WERI-Rb-1 (cell line): ENCODE data around the gene HIRA.

Experiments used
- DNase-seq: peaks from one replicate; pipeline ENCODE4 v3.0.0-alpha.2; 2020
- H3K27ac ChIP-seq: fragments of 250-450 bp; sonication (Bioruptor Pico); 2 replicates; pipeline ENCODE4 v1.5.1; 2020; ENCODE audit warnings: mild to moderate bottlenecking, moderate library complexity
- H3K27me3 ChIP-seq: fragments of 250-450 bp; sonication (Bioruptor Pico); 2 replicates; pipeline ENCODE4 v1.5.1; 2021; ENCODE audit warnings: mild to moderate bottlenecking, low read depth, moderate library complexity; ENCODE audit not compliant: insufficient read depth, severe bottlenecking
- H3K36me3 ChIP-seq: fragments of 250-450 bp; sonication (Bioruptor Pico); 2 replicates; pipeline ENCODE4 v1.5.1; 2020; ENCODE audit warnings: mild to moderate bottlenecking, moderate library complexity
- H3K4me3 ChIP-seq: 2 replicates; pipeline ENCODE4 v1.5.1; 2011; ENCODE audit warnings: low read depth, mild to moderate bottlenecking, control low read depth, low read length
- H3K9me3 ChIP-seq: fragments of 250-450 bp; sonication (Bioruptor Pico); 2 replicates; pipeline ENCODE4 v1.5.1; 2021; ENCODE audit warnings: mild to moderate bottlenecking, moderate library complexity; ENCODE audit not compliant: severe bottlenecking
- TF ChIP-seq, protein P1 (sequence below): IDR thresholded peaks from 2 replicates; pipeline ENCODE4 v1.5.1; 2011; ENCODE audit warnings: low read depth, mild to moderate bottlenecking, control low read depth, inconsistent platforms, low read length

HIRA gene

DNA sequence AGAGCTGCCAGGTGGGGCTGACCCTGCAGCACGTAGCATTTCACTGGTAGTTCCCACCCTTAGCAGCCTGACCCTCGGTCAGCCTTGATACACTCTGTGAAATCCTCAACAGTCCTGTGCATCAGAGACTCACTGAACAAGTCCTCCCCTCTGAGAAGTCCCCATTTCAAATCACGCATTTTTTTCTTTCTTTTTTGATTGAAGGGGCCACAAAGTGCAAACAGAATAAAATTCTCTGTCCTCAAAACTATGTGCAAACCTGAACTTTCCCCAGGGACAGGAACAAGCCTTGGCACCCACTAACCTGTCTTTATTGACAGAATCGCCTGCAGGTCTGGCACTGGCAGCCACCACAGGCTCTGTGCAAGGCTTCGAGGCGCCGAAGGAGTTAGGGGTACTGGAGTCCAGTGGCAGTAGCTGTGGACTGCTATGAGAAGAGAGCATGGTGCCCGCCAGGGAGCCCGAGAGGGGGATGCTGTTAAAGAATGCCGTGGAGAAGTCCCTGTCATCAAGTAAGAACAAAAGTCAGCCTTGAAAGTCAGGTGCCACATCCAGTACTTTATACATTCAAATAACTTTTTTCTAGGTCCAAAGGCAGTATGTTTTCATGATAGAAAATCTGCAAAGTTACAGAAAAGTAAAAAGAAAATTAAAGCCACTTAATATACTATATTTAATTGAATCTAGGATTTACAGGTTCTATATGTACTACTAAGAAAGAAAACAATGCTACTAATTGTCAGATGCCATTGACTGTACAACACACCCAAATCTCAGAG is 53.8 kb downstream of the HIRA start:
- TF ChIP-seq, protein P1, sequence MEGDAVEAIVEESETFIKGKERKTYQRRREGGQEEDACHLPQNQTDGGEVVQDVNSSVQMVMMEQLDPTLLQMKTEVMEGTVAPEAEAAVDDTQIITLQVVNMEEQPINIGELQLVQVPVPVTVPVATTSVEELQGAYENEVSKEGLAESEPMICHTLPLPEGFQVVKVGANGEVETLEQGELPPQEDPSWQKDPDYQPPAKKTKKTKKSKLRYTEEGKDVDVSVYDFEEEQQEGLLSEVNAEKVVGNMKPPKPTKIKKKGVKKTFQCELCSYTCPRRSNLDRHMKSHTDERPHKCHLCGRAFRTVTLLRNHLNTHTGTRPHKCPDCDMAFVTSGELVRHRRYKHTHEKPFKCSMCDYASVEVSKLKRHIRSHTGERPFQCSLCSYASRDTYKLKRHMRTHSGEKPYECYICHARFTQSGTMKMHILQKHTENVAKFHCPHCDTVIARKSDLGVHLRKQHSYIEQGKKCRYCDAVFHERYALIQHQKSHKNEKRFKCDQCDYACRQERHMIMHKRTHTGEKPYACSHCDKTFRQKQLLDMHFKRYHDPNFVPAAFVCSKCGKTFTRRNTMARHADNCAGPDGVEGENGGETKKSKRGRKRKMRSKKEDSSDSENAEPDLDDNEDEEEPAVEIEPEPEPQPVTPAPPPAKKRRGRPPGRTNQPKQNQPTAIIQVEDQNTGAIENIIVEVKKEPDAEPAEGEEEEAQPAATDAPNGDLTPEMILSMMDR: no peak
- DNase-seq: no peak
- Histone ChIP-seq H3K9me3 (no peaks in the 10 kb centered on the region), H3K27me3 (no peaks in the 10 kb centered on the region), H3K36me3 (peaks cover 73% of the 10 kb centered on the region), H3K4me3 (no peak overlapping the region), H3K27ac (no peak overlapping the region)

DNA sequence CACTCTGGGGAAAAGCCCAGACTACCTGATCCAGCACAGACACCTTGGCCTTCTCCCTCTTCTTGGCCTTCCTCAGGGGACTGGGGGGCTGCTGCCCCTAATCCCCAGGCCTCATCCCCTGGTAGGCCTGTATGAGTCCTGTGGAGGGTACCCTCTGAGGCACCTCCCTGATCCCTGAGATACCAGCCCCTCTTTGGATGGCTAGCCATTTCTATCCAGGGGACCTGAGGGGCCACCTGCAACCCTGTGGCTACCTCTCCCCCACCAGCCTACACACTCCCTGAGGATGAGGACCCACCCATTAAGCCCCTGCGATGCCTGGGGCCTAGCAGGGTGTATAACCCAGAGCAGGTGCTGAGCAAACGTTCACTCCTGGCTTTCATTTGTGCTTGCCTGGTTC is 54.6 kb downstream of the HIRA start:
- no peaks in the 10 kb centered on the region for H3K27me3 ChIP-seq
- H3K9me3 ChIP-seq: no peaks in the 10 kb centered on the region
- no peak for DNase-seq
- H3K27ac ChIP-seq: no peak overlapping the region
- H3K4me3 ChIP-seq: no peak overlapping the region
- TF ChIP-seq, protein P1: no peak
- H3K36me3 ChIP-seq: peaks cover 71% of the 10 kb centered on the region

DNA sequence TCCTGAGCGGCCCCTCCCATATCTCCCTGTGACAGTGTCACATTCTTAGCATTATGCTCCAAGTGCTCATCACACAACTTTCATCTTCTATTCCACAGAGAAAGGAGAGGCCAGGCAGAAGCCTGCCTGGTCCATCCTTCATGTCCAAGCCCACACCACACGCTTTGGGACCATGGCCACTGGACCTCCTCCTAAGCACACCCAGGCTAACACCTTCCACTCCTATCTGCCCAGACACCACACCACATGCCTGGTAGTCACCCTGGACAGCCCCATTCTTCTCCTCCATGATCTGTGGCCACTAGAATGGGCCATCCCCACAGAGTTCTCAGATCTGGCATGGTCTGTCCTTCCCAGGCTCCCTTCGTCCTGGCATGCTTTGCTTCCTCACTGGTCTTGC is 55.3 kb downstream of the HIRA start:
- TF ChIP-seq, protein P1: no peak
- Histone ChIP-seq H3K36me3 (peaks cover 76% of the 10 kb centered on the region), H3K9me3 (no peaks in the 10 kb centered on the region), H3K4me3 (no peak overlapping the region), H3K27ac (no peak overlapping the region), H3K27me3 (no peaks in the 10 kb centered on the region)
- no peak for DNase-seq

DNA sequence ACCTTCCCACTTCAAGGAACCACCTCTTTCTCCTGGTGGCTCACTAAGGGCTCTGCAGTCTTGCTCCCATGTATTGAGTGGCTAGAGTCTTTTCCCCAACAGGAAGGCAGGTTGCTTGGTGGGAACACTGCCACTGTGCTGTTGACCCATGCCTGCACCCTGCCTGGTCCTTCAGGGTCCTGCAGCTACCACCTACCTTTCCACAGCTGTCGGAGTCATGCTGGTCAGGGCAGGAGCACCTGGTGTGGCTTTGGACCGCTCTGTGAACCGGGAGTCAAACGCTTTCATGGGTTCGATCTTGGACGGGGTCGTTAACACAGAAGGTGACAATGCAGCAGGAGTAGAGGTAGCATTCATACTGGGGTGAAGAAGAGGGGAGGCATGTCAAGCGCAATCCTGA is 56.1 kb downstream of the HIRA start:
- H3K9me3 ChIP-seq: no peaks in the 10 kb centered on the region
- H3K36me3 ChIP-seq: peaks cover 77% of the 10 kb centered on the region
- TF ChIP-seq, protein P1: no peak
- no peaks in the 10 kb centered on the region for H3K27me3 ChIP-seq
- no peak overlapping the region for H3K27ac ChIP-seq
- DNase-seq: no peak
- H3K4me3 ChIP-seq: no peak overlapping the region

DNA sequence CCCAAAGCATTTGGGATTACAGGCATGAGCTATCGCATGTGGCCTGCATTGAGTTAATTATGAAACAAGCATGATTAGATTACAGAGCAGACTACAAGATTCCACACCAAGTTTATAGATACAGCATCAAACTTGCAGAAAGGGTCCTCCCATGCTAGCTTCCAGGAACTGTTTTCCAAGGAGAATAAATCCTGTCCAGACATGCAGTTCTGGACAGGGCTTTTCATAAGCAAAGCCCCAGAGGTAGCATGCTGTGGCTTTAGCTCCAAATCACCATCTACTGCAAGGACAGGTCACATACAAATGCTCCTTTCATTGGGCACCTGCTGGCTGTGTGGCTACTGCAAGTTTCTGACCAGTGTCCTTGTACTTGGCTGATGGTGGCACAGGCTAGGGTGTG is 57.1 kb downstream of the HIRA start:
- no peaks in the 10 kb centered on the region for H3K9me3 ChIP-seq
- H3K36me3 ChIP-seq: peaks cover 82% of the 10 kb centered on the region
- no peaks in the 10 kb centered on the region for H3K27me3 ChIP-seq
- TF ChIP-seq, protein P1: no peak
- no peak for DNase-seq
- H3K4me3 ChIP-seq: no peak overlapping the region
- H3K27ac ChIP-seq: no peak overlapping the region

DNA sequence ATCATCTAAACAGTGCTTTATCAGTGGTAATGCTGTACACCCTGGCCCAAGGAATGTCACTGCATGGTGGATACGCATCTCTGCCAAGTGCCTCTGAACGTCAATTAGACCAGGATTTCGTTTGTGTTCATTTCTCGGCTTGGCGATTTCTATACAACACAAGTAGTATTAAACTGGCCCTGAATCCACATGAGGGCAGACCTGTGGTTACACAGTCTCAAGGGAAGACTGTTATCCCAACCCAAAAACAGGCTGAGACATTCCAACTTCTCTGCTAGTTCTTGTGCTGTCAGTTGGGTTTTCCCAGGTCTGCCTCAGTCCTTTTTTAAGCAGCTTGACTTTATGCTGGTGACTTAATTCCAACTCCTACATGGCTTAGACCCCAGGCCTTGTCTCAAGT is 58.1 kb downstream of the HIRA start:
- DNase-seq: no peak
- peaks cover 88% of the 10 kb centered on the region for H3K36me3 ChIP-seq
- no peak overlapping the region for H3K27ac ChIP-seq
- H3K4me3 ChIP-seq: no peak overlapping the region
- H3K27me3 ChIP-seq: no peaks in the 10 kb centered on the region
- H3K9me3 ChIP-seq: no peaks in the 10 kb centered on the region
- TF ChIP-seq, protein P1: no peak
